ENCODE results near the gene SNX5. TPM values are rescaled to one million over a fixed set of nuclear protein-coding genes. Genes with fewer than 3 reads are reported as not detected.

The SNX5 gene
- total and polyA plus RNA-seq, 2 of the 13 experiments (the other 11 are each of a cell fraction or from before 2014, with no cell fraction given) = 664 to 1,040 TPM

- no peak for TF ChIP-seq THAP7 (CRISPR knock-in tag; IDR thresholded peaks at IDR 0.05)
- TF ChIP-seq JARID2 (CRISPR knock-in tag; IDR thresholded peaks at IDR 0.05; ENCODE audit: insufficient replicate concordance) = no peak
- no peak for TF ChIP-seq TOE1 (CRISPR knock-in tag; IDR thresholded peaks at IDR 0.05)
- TF ChIP-seq CHCHD3 (CRISPR knock-in tag; IDR thresholded peaks at IDR 0.05) = no peak
- no peak for TF ChIP-seq LCORL (IDR thresholded peaks at IDR 0.05)
- TF ChIP-seq LCORL (CRISPR knock-in tag; IDR thresholded peaks at IDR 0.05) = peak; percentile 67
- TF ChIP-seq MXD1 (CRISPR knock-in tag; IDR thresholded peaks at IDR 0.05) = no peak
- no peak for TF ChIP-seq ZNF577 (CRISPR knock-in tag; IDR thresholded peaks at IDR 0.05; ENCODE audit: borderline replicate concordance, low read depth)
- peak; percentile 80 for TF ChIP-seq CEBPG (CRISPR knock-in tag; IDR thresholded peaks at IDR 0.05)
- no peak for TF ChIP-seq RFXAP (CRISPR knock-in tag; IDR thresholded peaks at IDR 0.05; ENCODE audit: borderline replicate concordance)
- no peak for TF ChIP-seq BRD4 (CRISPR knock-in tag; IDR thresholded peaks at IDR 0.05)
- TF ChIP-seq ZNF160 (CRISPR knock-in tag; IDR thresholded peaks at IDR 0.05) = no peak
- no peak for TF ChIP-seq ZBTB7A (CRISPR knock-in tag; IDR thresholded peaks at IDR 0.05)
- no peak for TF ChIP-seq SMC3 (IDR thresholded peaks at IDR 0.05; ENCODE audit: low read length)
- no peak for TF ChIP-seq HMGA1 (CRISPR knock-in tag; conservative IDR thresholded peaks at IDR 0.05)
- TF ChIP-seq KLF12 (CRISPR knock-in tag; IDR thresholded peaks at IDR 0.05; ENCODE audit: borderline replicate concordance) = no peak
- peak; percentile 60 for TF ChIP-seq ZNF407 (CRISPR knock-in tag; IDR thresholded peaks at IDR 0.05; ENCODE audit: not compliant biosample characterization)
- no peak for TF ChIP-seq ZNF235 (CRISPR knock-in tag; IDR thresholded peaks at IDR 0.05; ENCODE audit: borderline replicate concordance)
- no peak for TF ChIP-seq ZBTB3 (CRISPR knock-in tag; IDR thresholded peaks at IDR 0.05; ENCODE audit: borderline replicate concordance, low read depth)
- TF ChIP-seq ZBTB1 (CRISPR knock-in tag; IDR thresholded peaks at IDR 0.05; ENCODE audit: borderline replicate concordance) = no peak
- TF ChIP-seq PAX8 (CRISPR knock-in tag; IDR thresholded peaks at IDR 0.05; ENCODE audit: borderline replicate concordance) = no peak
- TF ChIP-seq MAX (IDR thresholded peaks at IDR 0.05) = peak; percentile 67
These were observed 32.7 kb upstream of the SNX5 start (continued) for GRCh38 chr20:18001131-18001921.
